Esophagus squamous epithelium (tissue), 5 donors: Measurements from ENCODE around the gene POM121C. TPM values are rescaled to one million over a fixed set of nuclear protein-coding genes. Genes with fewer than 3 reads are reported as not detected.
A peak's percentile ranks its signal among the peaks of the same experiment; 100 is the strongest.
"Not testable (repeated sequence)": the region's sequence is repeated elsewhere in the genome, so short reads cannot be mapped to it uniquely, and the experiment has no call there.

Experiments
- DNase-seq: peaks from one replicate; lab custom pipeline; 2025; lab: John Stamatoyannopoulos, UW
- H3K27ac ChIP-seq, 4 donors: fragments of 200-600 bp; sonication (generic); one replicate each; pipeline ENCODE4 v1.5.1; 2016 to 2019; ENCODE audit warnings: mild to moderate bottlenecking in 1 of 4
- H3K27me3 ChIP-seq, 4 donors: fragments of 200-600 bp; sonication (generic); 1 replicate in 3 of 4; 2 replicates in 1 of 4; pipeline versions ENCODE4 v1.5.1 to v1.6.0; 2017 to 2021; ENCODE audit warnings: antibody characterized with exemption in 1 of 4
- H3K36me3 ChIP-seq, 3 donors: fragments of 200-600 bp; sonication (generic); one replicate each; pipeline ENCODE4 v1.5.1; 2016 to 2019
- H3K4me1 ChIP-seq, 3 donors: fragments of 200-600 bp; sonication (generic); one replicate each; pipeline ENCODE4 v1.5.1; 2017 to 2019
- H3K4me3 ChIP-seq, 4 donors: fragments of 200-600 bp; sonication (generic); 1 replicate in 3 of 4; 2 replicates in 1 of 4; pipeline ENCODE4 v1.5.1; 2016 to 2019; ENCODE audit warnings: mild to moderate bottlenecking in 2 of 4, moderate library complexity in 1 of 4
- H3K9me3 ChIP-seq, 3 donors: fragments of 200-600 bp; sonication (generic); one replicate each; pipeline ENCODE4 v1.5.1; 2016 to 2019
- CTCF ChIP-seq, 6 experiments: fragments of 450-650 bp in 4 of 6; fragments of 200-600 bp in 2 of 6; sonication (generic) in 2 of 6; IDR thresholded peaks; one replicate each; pipeline ENCODE4 v1.5.1; 2016 to 2019; ENCODE audit warnings: antibody characterized with exemption in 6 of 6, mild to moderate bottlenecking in 4 of 6, moderate library complexity in 4 of 6
- POLR2A ChIP-seq, 4 donors: fragments of 450-650 bp; IDR thresholded peaks; one replicate each; pipeline ENCODE4 v1.6.1; 2017; ENCODE audit warnings: antibody characterized with exemption in 4 of 4, mild to moderate bottlenecking in 4 of 4, moderate library complexity in 3 of 4
- WGBS, 2 donors: methylation state at CpG; one replicate each; pipeline ENCODE4 v1.1.5; 2018; 5-methylcytosine and 5-hydroxymethylcytosine counted together
- intact Hi-C: fragments of 100-400 bp; cut with DNase I; formaldehyde crosslinking; loops from one replicate; pipeline ENCODE4 v1.15.0; 2022
- total RNA-seq, 4 donors: library from RNA; depleted of rRNA; stranded (reverse); fragments of >200 nt; gene quantifications; one replicate each; pipeline ENCODE4 v1.1.0, GENCODE V29; 2016
- donor health status: DM: yes; HTN: yes; CAD: no.

The POM121C gene
- 10 to 100 TPM in 3 of 4 donors, 1 to 10 TPM in 1; 9.2 to 21.9 (median 17.9) TPM for total RNA-seq

DNA sequence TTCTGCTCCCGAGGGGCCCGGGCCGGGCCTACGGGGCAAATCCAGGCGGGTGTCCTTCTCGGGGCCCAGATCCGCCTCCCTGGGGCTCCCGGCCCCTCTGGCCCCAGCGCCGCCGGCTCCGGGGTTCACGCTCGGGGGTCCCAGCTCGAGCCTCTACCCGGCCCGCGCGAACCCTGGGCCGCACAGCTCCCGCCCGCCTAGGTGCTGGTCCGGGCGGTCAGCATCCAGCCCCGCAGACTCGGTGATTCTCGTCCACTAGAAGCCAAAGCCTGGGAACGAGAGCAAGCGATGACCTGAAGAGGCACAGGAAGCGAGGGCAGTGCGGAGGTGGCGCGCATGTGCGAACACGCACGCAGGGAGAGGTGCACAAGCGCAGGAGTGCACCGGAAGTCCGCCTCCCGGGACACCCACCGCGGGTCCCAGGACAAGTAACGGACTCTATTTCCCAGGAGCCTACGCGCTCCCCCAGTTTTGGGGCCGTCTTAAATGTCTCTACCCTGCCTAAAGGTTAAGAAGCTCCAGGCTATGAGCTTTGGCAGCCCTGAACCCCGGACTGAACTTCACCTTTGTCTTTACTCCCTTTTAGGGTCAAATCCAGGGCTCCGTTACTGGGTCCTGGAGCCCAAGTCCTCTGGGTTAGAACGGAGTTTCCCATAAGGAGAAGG, at the start of gene POM121C:
TSS of gene POM121C (minus strand) at position 321 of the 665 bp plus-strand sequence. CDS start 44,803 bp downstream, outside the sequence.
- intact Hi-C loops, H3K36me3 ChIP-seq, H3K27me3 ChIP-seq, H3K9me3 ChIP-seq: not testable (repeated sequence)
- peak within 1 kb of the TSS; percentile 87 to 91 (median 88) for H3K27ac ChIP-seq
- H3K4me1 ChIP-seq: peaks cover 0 to 20% (median 0%) of the 10 kb centered on the region in 3 donors
- 0% methylated on average over 1 to 5 of the region's 49 CpGs for WGBS, 2 donors
- H3K4me3 ChIP-seq: peak within 1 kb of the TSS; percentile 72 to 96 (median 76)
- peak; percentile 44 for DNase-seq
- peak in 2 of 4 donors; percentile 13 to 53 for TF ChIP-seq POLR2A (IDR thresholded peaks at IDR 0.05)

DNA sequence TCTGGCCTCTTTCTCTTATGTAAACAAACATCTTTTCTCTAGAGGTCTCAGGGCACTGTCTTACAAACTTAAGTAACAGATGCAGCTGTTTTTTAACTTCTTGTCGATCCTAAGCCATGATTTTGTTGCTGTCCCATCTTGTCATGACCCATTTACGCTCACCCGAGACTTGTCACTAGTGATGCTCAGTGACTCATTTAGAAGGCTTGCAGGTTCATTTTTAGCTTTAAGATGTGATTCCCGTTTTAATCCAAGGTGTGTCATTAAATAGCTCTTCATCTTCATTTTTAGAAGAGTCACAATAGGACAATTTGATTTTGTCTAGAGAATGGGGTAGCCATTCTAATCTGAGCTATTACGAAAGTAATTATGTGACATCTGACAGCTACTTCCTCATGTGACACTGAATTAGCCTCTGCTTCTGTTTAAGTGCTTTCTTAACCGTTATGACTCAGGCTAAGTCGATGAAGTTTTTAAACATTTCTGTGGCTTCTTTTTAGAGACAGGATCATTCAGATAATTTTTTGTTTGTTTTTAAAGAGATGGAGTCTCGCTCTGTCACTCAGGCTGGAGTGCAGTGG, 48.7 kb upstream of the POM121C start:
- H3K9me3 ChIP-seq: no peaks in the 10 kb centered on the region
- TF ChIP-seq POLR2A (IDR thresholded peaks at IDR 0.05): no peak
- no peak for TF ChIP-seq CTCF (IDR thresholded peaks at IDR 0.05)
- H3K27ac ChIP-seq: no peak overlapping the region
- peaks cover 0 to 15% (median 0%) of the 10 kb centered on the region in 3 donors for H3K4me1 ChIP-seq
- DNase-seq: no peak
- H3K27me3 ChIP-seq: no peaks in the 10 kb centered on the region
- 39 to 40% methylated on average over 8 of the region's 8 CpGs for WGBS, 2 donors
- intact Hi-C loops: no loop called here
- no peak overlapping the region for H3K4me3 ChIP-seq
- peaks cover 0 to 41% (median 12%) of the 10 kb centered on the region in 3 donors for H3K36me3 ChIP-seq

- peaks cover 0 to 35% (median 12%) of the 10 kb centered on the region in 3 donors for H3K36me3 ChIP-seq
- peaks cover 0 to 15% (median 0%) of the 10 kb centered on the region in 3 donors for H3K4me1 ChIP-seq
- no peak overlapping the region for H3K4me3 ChIP-seq
- intact Hi-C loops: no loop called here
- H3K27ac ChIP-seq: no peak overlapping the region
- H3K27me3 ChIP-seq: no peaks in the 10 kb centered on the region
- no peak for TF ChIP-seq POLR2A (IDR thresholded peaks at IDR 0.05)
- TF ChIP-seq CTCF (IDR thresholded peaks at IDR 0.05): no peak
- WGBS, 2 donors: 94 to 100% methylated on average over 1 to 6 of the region's 6 CpGs
- no peak for DNase-seq
- no peaks in the 10 kb centered on the region for H3K9me3 ChIP-seq
Observed at GRCh38 chr7:75533926-75534325, 47.8 kb upstream of the POM121C start.

GRCh38 chr7:75532639-75533038, 46.5 kb upstream of the POM121C start:
- 90 to 96% methylated on average over 2 to 4 of the region's 4 CpGs for WGBS, 2 donors
- no peak overlapping the region for H3K4me3 ChIP-seq
- H3K9me3 ChIP-seq: no peaks in the 10 kb centered on the region
- intact Hi-C loops: no loop called here
- no peak for DNase-seq
- H3K4me1 ChIP-seq: peaks cover 0 to 22% (median 0%) of the 10 kb centered on the region in 3 donors
- TF ChIP-seq POLR2A (IDR thresholded peaks at IDR 0.05) (no peak), CTCF (IDR thresholded peaks at IDR 0.05) (no peak)
- no peaks in the 10 kb centered on the region for H3K27me3 ChIP-seq
- peaks cover 0 to 22% (median 12%) of the 10 kb centered on the region in 3 donors for H3K36me3 ChIP-seq
- H3K27ac ChIP-seq: no peak overlapping the region

GRCh38 chr7:75531359-75531821, 45.3 kb upstream of the POM121C start:
- DNase-seq: no peak
- H3K9me3 ChIP-seq: no peaks in the 10 kb centered on the region
- no peak overlapping the region for H3K4me3 ChIP-seq
- WGBS, 2 donors: 43 to 46% methylated on average over 4 to 6 of the region's 6 CpGs
- H3K27me3 ChIP-seq: no peaks in the 10 kb centered on the region
- intact Hi-C loops: no loop called here
- H3K36me3 ChIP-seq: peaks cover 0 to 10% (median under 1%) of the 10 kb centered on the region in 3 donors
- H3K4me1 ChIP-seq: peaks cover 0 to 32% (median 6%) of the 10 kb centered on the region in 3 donors
- H3K27ac ChIP-seq: no peak overlapping the region
- TF ChIP-seq CTCF (IDR thresholded peaks at IDR 0.05) (no peak), POLR2A (IDR thresholded peaks at IDR 0.05) (no peak)

GRCh38 chr7:75527224-75527722, 41.2 kb upstream of the POM121C start:
- Histone ChIP-seq H3K4me1 (peaks cover 0 to 42% (median 12%) of the 10 kb centered on the region in 3 donors), H3K27ac (peak overlapping the region; percentile 85 to 94 (median 89)), H3K36me3 (peaks cover 0 to 36% (median 5%) of the 10 kb centered on the region in 3 donors), H3K4me3 (peak overlapping the region; percentile 76 to 97 (median 91))
- WGBS, 2 donors: 0% methylated on average over 11 to 23 of the region's 37 CpGs
- H3K27me3 ChIP-seq, DNase-seq, H3K9me3 ChIP-seq, intact Hi-C loops: not testable (repeated sequence)

GRCh38 chr7:75521727-75522126, 35.6 kb upstream of the POM121C start:
- H3K4me1 ChIP-seq: peaks cover 0 to 13% (median 9%) of the 10 kb centered on the region in 3 donors
- H3K27me3 ChIP-seq, intact Hi-C loops, DNase-seq, H3K9me3 ChIP-seq, H3K27ac ChIP-seq, H3K4me3 ChIP-seq: not testable (repeated sequence)
- H3K36me3 ChIP-seq: peaks cover 0 to 82% (median 5%) of the 10 kb centered on the region in 3 donors

DNA sequence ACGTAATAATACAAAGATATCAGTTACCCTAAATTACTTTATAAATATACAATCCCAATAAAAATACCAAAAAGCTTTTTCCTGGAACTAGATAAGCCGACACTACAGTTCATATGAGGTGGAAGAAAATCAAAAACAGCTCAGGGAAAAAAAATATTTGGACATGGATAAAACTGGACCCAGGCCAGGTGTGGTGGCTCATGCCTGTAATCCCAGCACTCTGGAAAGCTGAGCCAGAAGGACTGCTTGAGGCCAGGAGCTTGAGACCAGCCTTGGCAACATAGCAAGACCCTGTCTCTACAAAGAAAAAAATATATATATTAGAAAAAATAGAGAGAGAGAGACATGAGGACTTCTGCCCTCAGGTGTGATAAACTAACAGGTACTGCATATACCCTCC, 32.7 kb upstream of the POM121C start:
- DNase-seq, intact Hi-C loops, H3K4me3 ChIP-seq, H3K27ac ChIP-seq, H3K4me1 ChIP-seq, H3K27me3 ChIP-seq, H3K9me3 ChIP-seq: not testable (repeated sequence)
- 57 to 79% methylated on average over 2 of the region's 2 CpGs for WGBS, 2 donors
- H3K36me3 ChIP-seq: peaks cover 0 to 82% (median 4%) of the 10 kb centered on the region in 3 donors
